Left kidney (tissue), 8 donors: ENCODE data around the gene STARD5. TPM values are rescaled to one million over a fixed set of nuclear protein-coding genes. Genes with fewer than 3 reads are reported as not detected.
"Not testable (repeated sequence)": the region's sequence is repeated elsewhere in the genome, so short reads cannot be mapped to it uniquely, and the experiment has no call there.

Experiments used
- DNase-seq: peaks from one replicate; pipeline ENCODE4 v3.0.0-alpha.2; 2013
- long read RNA-seq, 8 donors: transcript quantifications; one replicate each; lab custom pipeline, GENCODE V29; 2026
- polyA plus RNA-seq: library from polyadenylated mRNA; unstranded; fragments of 120-200 nt; gene quantifications from one replicate; pipeline ENCODE4 v1.2.1, GENCODE V29; 2013; ENCODE audit not compliant: insufficient read length

STARD5 gene, protein sequence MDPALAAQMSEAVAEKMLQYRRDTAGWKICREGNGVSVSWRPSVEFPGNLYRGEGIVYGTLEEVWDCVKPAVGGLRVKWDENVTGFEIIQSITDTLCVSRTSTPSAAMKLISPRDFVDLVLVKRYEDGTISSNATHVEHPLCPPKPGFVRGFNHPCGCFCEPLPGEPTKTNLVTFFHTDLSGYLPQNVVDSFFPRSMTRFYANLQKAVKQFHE
- 4.9 TPM for polyA plus RNA-seq
- long read RNA-seq, donor 1 = 0 reads
- long read RNA-seq, donor 2, full-length matches to known transcripts = 2 of 2 reads
- long read RNA-seq, donor 2, partial matches to known transcripts = 0 of 2 reads
- long read RNA-seq, donor 2, other reads (novel, unspliced or antisense) = 0 of 2 reads
- long read RNA-seq, donor 3 = 0 reads
- long read RNA-seq, donor 4 = 0 reads
- long read RNA-seq, donor 5, partial matches to known transcripts = 0 of 1 reads
- long read RNA-seq, donor 5, other reads (novel, unspliced or antisense) = 0 of 1 reads
- long read RNA-seq, donor 6 = 0 reads
- long read RNA-seq, donor 7, partial matches to known transcripts = 0 of 1 reads
- long read RNA-seq, donor 7, other reads (novel, unspliced or antisense) = 0 of 1 reads
- long read RNA-seq, donor 8 = 0 reads

- peak; percentile 97 for DNase-seq
These were observed at the start of gene STARD5 for GRCh38 chr15:81323944-81324881. TSS of gene STARD5 (minus strand) at chr15:81324141. CDS start at chr15:81324099, 42 bp downstream.

DNA sequence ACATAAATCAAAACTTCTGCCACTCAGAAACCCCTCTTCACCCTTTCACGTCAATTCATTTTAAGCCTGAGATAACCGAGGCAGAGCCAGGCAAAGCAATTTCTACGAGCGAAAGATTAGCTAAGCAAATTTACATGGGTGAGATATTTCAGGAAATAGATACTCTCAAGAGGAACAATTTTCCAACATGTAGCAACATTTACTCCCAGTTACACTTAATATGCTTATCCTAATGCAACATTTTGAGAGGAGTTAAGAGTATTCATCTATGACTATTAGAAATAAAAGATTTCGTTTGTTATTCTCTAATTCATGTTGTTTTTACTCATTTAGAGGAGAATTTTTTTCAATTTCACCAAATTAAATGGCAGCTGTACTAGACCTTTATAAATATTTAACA, 49.2 kb upstream of the STARD5 start:
- no peak for DNase-seq

GRCh38 chr15:81372575-81372974, 48.6 kb upstream of the STARD5 start:
- DNase-seq = no peak

- DNase-seq = no peak
These were observed 40.0 kb upstream of the STARD5 start for GRCh38 chr15:81363718-81364500.

GRCh38 chr15:81363276-81363675, 39.3 kb upstream of the STARD5 start:
- DNase-seq = no peak

- no peak for DNase-seq
These were observed 38.8 kb upstream of the STARD5 start for GRCh38 chr15:81362790-81363189.

DNA sequence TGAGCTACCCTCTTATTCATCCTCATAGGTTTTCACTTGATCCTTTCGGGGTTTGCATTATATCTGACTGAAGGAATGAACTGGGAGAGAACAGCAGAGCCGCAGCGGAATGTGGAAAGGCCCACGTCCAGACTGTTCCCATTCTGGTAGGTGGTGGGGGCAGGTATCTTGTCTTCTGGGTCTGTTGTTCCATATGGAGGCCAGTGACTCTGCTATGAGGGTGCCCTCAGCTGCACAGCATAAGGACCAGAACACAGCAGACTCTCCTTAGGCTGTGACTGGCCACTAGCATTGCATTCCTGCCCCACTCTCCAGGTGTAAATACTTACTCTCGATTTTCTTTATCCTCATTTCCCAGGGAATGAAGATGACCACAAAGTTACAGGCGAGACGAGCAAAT, 38.0 kb upstream of the STARD5 start:
- no peak for DNase-seq

DNA sequence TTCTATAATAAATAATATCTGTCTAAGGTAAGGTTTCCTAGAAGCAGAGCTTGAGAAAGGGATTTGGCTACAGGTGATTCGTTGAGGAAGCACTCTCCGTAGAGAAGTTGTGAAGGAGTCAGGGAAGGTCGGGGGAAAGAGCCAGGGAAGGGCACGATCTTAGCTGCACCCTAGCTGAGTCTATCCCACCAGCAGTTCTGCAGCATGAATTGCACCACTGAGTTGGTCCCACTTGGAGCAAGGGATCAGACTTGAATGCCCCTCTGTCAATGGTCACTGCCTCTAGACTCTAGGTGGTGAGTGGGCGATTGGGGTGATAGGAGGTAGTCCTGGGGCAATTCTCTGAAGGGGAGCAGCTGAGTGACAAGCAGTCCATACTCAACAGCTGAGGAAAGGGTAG, 36.5 kb upstream of the STARD5 start:
- DNase-seq = no peak

DNA sequence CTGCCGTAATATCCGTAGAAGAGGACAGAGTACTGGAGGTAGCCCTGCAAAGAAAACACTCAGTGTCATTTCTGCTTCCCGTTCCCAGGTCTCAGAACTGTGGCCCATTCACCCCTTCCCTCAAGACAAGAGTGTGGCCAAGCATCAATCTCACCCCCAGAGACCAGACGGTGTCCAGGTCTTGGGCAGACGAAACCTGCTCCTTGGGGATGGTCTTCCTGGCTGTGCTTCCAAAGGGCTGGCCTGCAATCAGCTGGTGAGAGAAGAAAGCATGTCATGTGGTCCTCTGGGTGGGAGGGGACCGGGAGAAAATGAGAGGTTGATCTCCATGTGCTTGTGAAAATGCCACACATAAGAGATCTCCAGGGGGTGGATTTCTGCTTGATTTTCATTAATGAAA, 34.3 kb upstream of the STARD5 start:
- DNase-seq = no peak

DNA sequence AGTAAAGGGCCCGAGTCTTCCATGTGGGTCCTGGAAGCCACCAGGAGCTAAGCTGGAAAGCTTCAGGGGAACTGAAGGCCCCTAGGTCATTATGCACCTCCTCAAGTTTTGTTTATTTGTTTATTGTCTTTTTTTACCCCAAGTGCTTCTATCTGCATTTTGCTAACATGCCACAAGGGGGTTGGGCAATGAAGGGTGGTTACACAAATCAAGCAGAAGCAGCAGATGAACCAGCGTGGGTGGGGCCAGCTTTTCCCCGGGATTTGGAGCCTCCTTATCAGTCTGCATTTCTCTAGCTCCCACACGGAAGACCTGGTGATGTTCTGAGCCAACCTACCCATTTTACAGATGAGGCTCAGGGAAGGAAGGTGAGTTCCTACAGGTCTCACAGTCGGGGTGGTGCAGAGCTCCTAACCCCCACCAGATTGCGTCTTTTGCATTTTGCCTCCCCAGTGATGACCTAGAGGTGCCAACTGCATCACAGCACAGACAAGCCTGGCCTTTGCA, 33.3 kb upstream of the STARD5 start:
- DNase-seq = no peak

GRCh38 chr15:81356252-81356651, 32.3 kb upstream of the STARD5 start:
- DNase-seq = no peak

GRCh38 chr15:81351651-81352050, 27.7 kb upstream of the STARD5 start:
- no peak for DNase-seq

DNA sequence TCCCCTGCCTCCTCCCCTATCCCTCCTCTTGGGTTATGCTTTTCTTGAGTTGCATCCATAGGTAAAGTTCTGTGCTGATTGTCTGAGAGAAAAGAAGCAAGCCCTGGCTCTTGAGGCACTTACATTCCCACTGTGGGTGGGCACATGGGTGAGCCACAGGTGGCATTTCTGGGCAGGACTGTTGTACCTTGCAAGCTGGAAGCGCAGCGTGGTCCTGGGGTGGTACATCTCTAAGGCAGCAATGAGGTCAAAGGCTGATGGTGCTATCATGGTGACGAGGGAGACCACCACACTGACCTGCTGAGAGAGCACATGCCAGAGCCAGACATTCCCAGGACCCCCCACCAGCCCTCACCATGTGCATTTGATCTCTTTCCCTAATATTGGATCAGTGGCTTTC, 25.3 kb upstream of the STARD5 start:
- DNase-seq = no peak

- not testable (repeated sequence) for DNase-seq
These were observed 24.8 kb upstream of the STARD5 start for GRCh38 chr15:81348691-81349090.

GRCh38 chr15:81347910-81348309, 24.0 kb upstream of the STARD5 start:
- no peak for DNase-seq

GRCh38 chr15:81346611-81347010, 22.7 kb upstream of the STARD5 start:
- no peak for DNase-seq

DNA sequence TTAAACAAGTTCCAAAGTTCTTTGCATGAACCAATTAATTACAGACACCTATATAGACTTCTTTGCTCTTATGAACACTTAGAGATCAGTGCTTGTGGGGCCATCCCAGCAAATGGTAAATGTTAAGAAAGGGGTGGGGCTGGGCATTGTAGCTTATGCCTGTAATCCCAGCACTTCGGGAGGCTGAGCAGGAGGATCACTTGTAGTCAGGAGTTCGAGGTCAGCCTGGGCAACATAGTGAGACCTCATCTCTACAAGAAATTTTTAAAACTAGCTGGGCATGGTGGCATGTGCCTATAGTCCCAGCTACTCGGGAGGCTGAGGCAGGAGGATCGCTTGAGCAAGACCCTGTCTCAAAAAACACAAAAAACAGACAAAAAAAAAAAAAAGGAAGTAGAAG, 19.4 kb upstream of the STARD5 start:
- DNase-seq = no peak

DNA sequence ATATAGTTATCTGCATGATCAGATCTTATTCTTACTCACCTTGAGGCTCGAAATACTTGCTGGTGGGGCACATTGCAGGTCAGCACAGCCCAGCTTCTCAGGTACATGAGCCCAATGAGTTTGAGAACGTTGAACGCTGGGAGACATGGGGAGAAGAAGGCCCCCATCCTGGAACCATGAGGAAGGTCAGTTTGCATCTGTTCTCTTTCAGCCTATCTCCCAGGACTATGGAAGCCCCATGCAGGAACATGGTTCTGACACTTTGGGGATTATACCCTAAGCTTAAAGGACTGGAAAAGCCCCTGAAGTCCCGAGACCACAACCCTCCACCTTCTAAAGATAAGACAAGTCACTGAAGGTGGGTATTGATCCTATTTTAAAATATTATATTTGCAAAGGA, 17.4 kb upstream of the STARD5 start:
- no peak for DNase-seq

GRCh38 chr15:81339851-81340250, 15.9 kb upstream of the STARD5 start:
- no peak for DNase-seq

GRCh38 chr15:81339321-81339720, 15.4 kb upstream of the STARD5 start:
- DNase-seq = no peak

GRCh38 chr15:81338170-81339007, 14.4 kb upstream of the STARD5 start:
- DNase-seq = peak; percentile 13
